H9 (cell line): ENCODE results near the gene TMC1. TPM values are rescaled to one million over a fixed set of nuclear protein-coding genes. Genes with fewer than 3 reads are reported as not detected.

Experiments used
- DNase-seq: peaks from one replicate; pipeline ENCODE4 v3.0.0-alpha.2; 2017
- H2AFZ ChIP-seq: one replicate; pipeline ENCODE4 v1.6.1; 2013; ENCODE audit warnings: mild to moderate bottlenecking, low read length, control low read depth, moderate library complexity
- H2AK5ac ChIP-seq: 2 replicates; pipeline ENCODE4 v1.6.1; 2013; ENCODE audit warnings: low read length, control low read depth, mixed read lengths; ENCODE audit not compliant: insufficient read length
- H2BK120ac ChIP-seq: one replicate; pipeline ENCODE4 v1.6.1; 2013; ENCODE audit warnings: low read depth, mild to moderate bottlenecking, low read length, control low read depth, inconsistent platforms; ENCODE audit not compliant: poor library complexity, severe bottlenecking
- H2BK12ac ChIP-seq: 2 replicates; pipeline ENCODE4 v1.6.1; 2013; ENCODE audit warnings: low read length, control low read depth, mixed read lengths, low read depth; ENCODE audit not compliant: insufficient read length
- H2BK15ac ChIP-seq: 2 replicates; pipeline ENCODE4 v1.6.1; 2013; ENCODE audit warnings: low read depth, low read length, control low read depth
- H2BK20ac ChIP-seq: one replicate; pipeline ENCODE4 v1.6.1; 2013; ENCODE audit warnings: low read depth, mild to moderate bottlenecking, low read length, control low read depth, inconsistent platforms; ENCODE audit not compliant: poor library complexity, severe bottlenecking
- H2BK5ac ChIP-seq: 2 replicates; pipeline ENCODE4 v1.6.1; 2013; ENCODE audit warnings: low read length, control low read depth, mixed read lengths; ENCODE audit not compliant: insufficient read length
- H3K14ac ChIP-seq: 2 replicates; pipeline ENCODE4 v1.6.1; 2013; ENCODE audit warnings: low read length, control low read depth; ENCODE audit not compliant: insufficient read depth
- H3K18ac ChIP-seq: 2 replicates; pipeline ENCODE4 v1.6.1; 2013; ENCODE audit warnings: low read depth, mild to moderate bottlenecking, mixed read lengths, low read length, control low read depth; ENCODE audit not compliant: insufficient read length
- H3K23ac ChIP-seq: 2 replicates; pipeline ENCODE4 v1.6.1; 2013; ENCODE audit warnings: low read length, control low read depth, mixed read lengths, low read depth; ENCODE audit not compliant: insufficient read length
- H3K23me2 ChIP-seq: 2 replicates; pipeline ENCODE4 v1.6.1; 2013; ENCODE audit warnings: low read depth, mild to moderate bottlenecking, mixed read lengths, low read length, control low read depth; ENCODE audit not compliant: insufficient read length, poor library complexity, severe bottlenecking
- H3K27ac ChIP-seq: 2 replicates; pipeline ENCODE4 v1.5.1; 2013; ENCODE audit warnings: low read length, control low read depth, mixed read lengths, low read depth; ENCODE audit not compliant: insufficient read length
- H3K27me3 ChIP-seq: 2 replicates; pipeline ENCODE4 v1.6.1; 2013; ENCODE audit warnings: low read length, control low read depth, inconsistent platforms; ENCODE audit not compliant: insufficient read depth
- H3K4ac ChIP-seq: 2 replicates; pipeline ENCODE4 v1.6.1; 2013; ENCODE audit warnings: low read depth, mild to moderate bottlenecking, control low read depth, inconsistent platforms, low read length, moderate library complexity
- H3K4me1 ChIP-seq: 2 replicates; pipeline ENCODE4 v1.6.1; 2013; ENCODE audit warnings: low read length, control low read depth, inconsistent platforms; ENCODE audit not compliant: insufficient read depth
- H3K4me2 ChIP-seq: 2 replicates; pipeline ENCODE4 v1.6.1; 2013; ENCODE audit warnings: low read length, control low read depth, mixed read lengths; ENCODE audit not compliant: insufficient read length, insufficient read depth
- H3K56ac ChIP-seq: 2 replicates; pipeline ENCODE4 v1.6.1; 2013; ENCODE audit warnings: low read depth, mild to moderate bottlenecking, mixed read lengths, low read length, control low read depth; ENCODE audit not compliant: insufficient read length
- H3K79me1 ChIP-seq: 2 replicates; pipeline ENCODE4 v1.6.1; 2013; ENCODE audit warnings: low read depth, mild to moderate bottlenecking, moderate library complexity, low read length, control low read depth, inconsistent platforms; ENCODE audit not compliant: insufficient read depth, poor library complexity, severe bottlenecking
- H3K79me2 ChIP-seq: 2 replicates; pipeline ENCODE4 v1.6.1; 2013; ENCODE audit warnings: low read length, control low read depth, inconsistent platforms; ENCODE audit not compliant: insufficient read depth
- H3K9ac ChIP-seq: 2 replicates; pipeline ENCODE4 v1.6.1; 2013; ENCODE audit warnings: low read length, control low read depth, mixed read lengths; ENCODE audit not compliant: insufficient read length; ENCODE audit errors: extremely low read depth
- H3K9me3 ChIP-seq: one replicate; pipeline ENCODE4 v1.6.1; 2013; ENCODE audit warnings: low read depth, low read length, inconsistent platforms; ENCODE audit not compliant: control insufficient read depth
- H3T11ph ChIP-seq: one replicate; pipeline ENCODE4 v1.6.1; 2013; ENCODE audit warnings: mild to moderate bottlenecking, low read length, control low read depth, inconsistent platforms
- H4K20me1 ChIP-seq: one replicate; pipeline ENCODE4 v1.6.1; 2013; ENCODE audit not compliant: control insufficient read depth, insufficient read length, insufficient read depth
- H4K5ac ChIP-seq: 2 replicates; pipeline ENCODE4 v1.6.1; 2013; ENCODE audit warnings: low read depth, mild to moderate bottlenecking, mixed read lengths, low read length, control low read depth; ENCODE audit not compliant: insufficient read length
- H4K8ac ChIP-seq: replicated peaks from 2 replicates; pipeline ENCODE4 v1.6.1; 2013; ENCODE audit warnings: low read length, control low read depth, mixed read lengths, low read depth; ENCODE audit not compliant: insufficient read length
- H4K91ac ChIP-seq: 2 replicates; pipeline ENCODE4 v1.6.1; 2013; ENCODE audit warnings: low read depth, mild to moderate bottlenecking, moderate library complexity, mixed read lengths, low read length, control low read depth; ENCODE audit not compliant: insufficient read length
- H3K27ac Mint-ChIP-seq, 3 experiments: 2 replicates in 2 of 3; 3 replicates in 1 of 3; pipeline ENCODE4 v1.8.0; 2020 to 2021; ENCODE audit warnings: mixed read lengths in 3 of 3, mild to moderate bottlenecking in 1 of 3, moderate library complexity in 1 of 3
- H3K27me3 Mint-ChIP-seq: 2 replicates; pipeline ENCODE4 v1.8.0; 2021; ENCODE audit warnings: low read depth, mild to moderate bottlenecking, moderate library complexity, mixed read lengths
- H3K36me3 Mint-ChIP-seq, 3 experiments: 2 replicates in 2 of 3; 3 replicates in 1 of 3; pipeline ENCODE4 v1.8.0; 2020 to 2021; ENCODE audit warnings: low read depth in 3 of 3, mixed read lengths in 3 of 3; ENCODE audit not compliant: insufficient read depth in 1 of 3
- H3K4me1 Mint-ChIP-seq, 2 experiments: 2 replicates each; pipeline ENCODE4 v1.8.0; 2020; ENCODE audit warnings: mixed read lengths in 2 of 2
- H3K4me3 Mint-ChIP-seq, 2 experiments: 2 replicates in 1 of 2; 3 replicates in 1 of 2; pipeline ENCODE4 v1.8.0; 2020 to 2021; ENCODE audit warnings: mild to moderate bottlenecking in 2 of 2, mixed read lengths in 2 of 2, moderate library complexity in 1 of 2
- H3K9me3 Mint-ChIP-seq, 2 experiments: 2 replicates in 1 of 2; 3 replicates in 1 of 2; pipeline ENCODE4 v1.8.0; 2020; ENCODE audit warnings: mild to moderate bottlenecking in 2 of 2, mixed read lengths in 2 of 2, moderate library complexity in 1 of 2
- CTCF ChIP-seq: fragments of 200-600 bp; sonication (generic); conservative IDR thresholded peaks from 3 replicates; pipeline ENCODE4 v1.8.0; 2021; ENCODE audit warnings: antibody characterized with exemption, mild to moderate bottlenecking
- WGBS: extraction: QIAGEN DNeasy Blood & Tissue Kit; methylation state at CpG from one replicate; pipeline ENCODE4 v1.1.7; 2013; ENCODE audit warnings: missing lambda C conversion rate, low lambda C conversion rate, mixed read lengths; ENCODE audit not compliant: insufficient read length; ENCODE audit errors: extremely low coverage; 5-methylcytosine and 5-hydroxymethylcytosine counted together
- total RNA-seq: library from RNA; stranded (reverse); gene quantifications from 2 replicates; pipeline ENCODE4 v1.2.1, GENCODE V29; 2021

Gene TMC1
- total RNA-seq, 1 experiment from 2014 or later = 2.4 TPM

GRCh38 chr9:72623156-72623555 is 101.7 kb downstream of the TMC1 start:
- Histone ChIP-seq H3K23me2 (no peaks in the 10 kb centered on the region), H3K4me2 (no peak overlapping the region), H3K79me2 (no peaks in the 10 kb centered on the region), H2BK12ac (no peak overlapping the region), H4K20me1 (no peaks in the 10 kb centered on the region), H3K27me3 (no peaks in the 10 kb centered on the region), H3K18ac (no peak overlapping the region), H2AFZ (no peak overlapping the region), H4K5ac (no peak overlapping the region), H3T11ph (no peak overlapping the region), H3K9ac (no peak overlapping the region), H3K9me3 (no peaks in the 10 kb centered on the region), H2BK20ac (no peak overlapping the region), H3K4ac (no peak overlapping the region), H2BK120ac (no peak overlapping the region), H4K8ac (no peak overlapping the region), H4K91ac (no peak overlapping the region), H2BK5ac (no peak overlapping the region), H2AK5ac (no peak overlapping the region), H3K27ac (no peak overlapping the region), H3K79me1 (no peaks in the 10 kb centered on the region), H3K56ac (no peak overlapping the region), H3K4me1 (no peaks in the 10 kb centered on the region), H2BK15ac (no peak overlapping the region), H3K14ac (no peak overlapping the region), H3K23ac (no peak overlapping the region)
- peaks cover 12 to 15% of the 10 kb centered on the region in 2 experiments for H3K4me1 Mint-ChIP-seq
- no peak overlapping the region for H3K27ac Mint-ChIP-seq
- no peak for DNase-seq
- no peak overlapping the region for H3K4me3 Mint-ChIP-seq
- no CpG with 5 or more reads among the region's 2 CpGs for WGBS
- no peak for TF ChIP-seq CTCF
- H3K36me3 Mint-ChIP-seq = peaks cover 0 to 5% (median 4%) of the 10 kb centered on the region in 3 experiments; a peak in 4 of 7 replicates
- H3K9me3 Mint-ChIP-seq = peaks cover 0 to 3% of the 10 kb centered on the region in 2 experiments; a peak in 2 of 5 replicates
- H3K27me3 Mint-ChIP-seq = no peaks in the 10 kb centered on the region
